HG03025 (cell line): ENCODE data around the gene DMAC1.

Experiments
- ATAC-seq: cut with Tn5 transposase; IDR thresholded peaks from one replicate; pipeline ENCODE4 v1.9.1; 2021; ENCODE audit warnings: mild to moderate bottlenecking, moderate library complexity; ENCODE audit not compliant: unreplicated experiment, low FRiP score

Gene DMAC1, protein sequence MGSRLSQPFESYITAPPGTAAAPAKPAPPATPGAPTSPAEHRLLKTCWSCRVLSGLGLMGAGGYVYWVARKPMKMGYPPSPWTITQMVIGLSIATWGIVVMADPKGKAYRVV

GRCh38 chr9:7799234-7799943 is at the start of gene DMAC1:
Gene DMAC1 (minus strand): TSS chr9:7799778. CDS start chr9:7799734, 44 bp downstream.
- peak; percentile 96 for ATAC-seq

- ATAC-seq, result no peak
Observed at GRCh38 chr9:7849362-7849761, 49.8 kb upstream of the DMAC1 start.

GRCh38 chr9:7848498-7848897 is 48.9 kb upstream of the DMAC1 start:
- ATAC-seq, result no peak

- no peak for ATAC-seq
Observed at GRCh38 chr9:7844242-7844641, 44.7 kb upstream of the DMAC1 start.

GRCh38 chr9:7841831-7842230 is 42.3 kb upstream of the DMAC1 start:
- no peak for ATAC-seq

- no peak for ATAC-seq
Observed at GRCh38 chr9:7834531-7834930, 35.0 kb upstream of the DMAC1 start.

DNA sequence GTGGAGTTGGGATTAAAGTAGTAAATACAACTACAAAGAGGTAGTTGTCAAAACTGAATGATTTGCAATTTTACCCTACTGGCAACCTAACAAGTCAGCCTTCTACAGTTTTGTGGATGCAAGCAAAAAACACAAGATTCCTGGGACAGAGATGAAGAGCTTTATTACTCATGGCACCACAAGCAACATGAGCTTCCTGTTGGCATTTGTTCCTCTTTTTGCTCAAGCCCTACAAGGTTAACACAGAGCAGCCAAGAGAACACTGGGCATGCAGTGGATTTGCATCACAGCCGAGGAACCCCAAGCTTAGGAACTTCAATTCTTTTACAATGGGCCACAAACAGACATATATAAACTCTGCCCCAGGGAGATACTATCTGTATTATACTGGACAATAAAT is 28.8 kb upstream of the DMAC1 start:
- no peak for ATAC-seq

DNA sequence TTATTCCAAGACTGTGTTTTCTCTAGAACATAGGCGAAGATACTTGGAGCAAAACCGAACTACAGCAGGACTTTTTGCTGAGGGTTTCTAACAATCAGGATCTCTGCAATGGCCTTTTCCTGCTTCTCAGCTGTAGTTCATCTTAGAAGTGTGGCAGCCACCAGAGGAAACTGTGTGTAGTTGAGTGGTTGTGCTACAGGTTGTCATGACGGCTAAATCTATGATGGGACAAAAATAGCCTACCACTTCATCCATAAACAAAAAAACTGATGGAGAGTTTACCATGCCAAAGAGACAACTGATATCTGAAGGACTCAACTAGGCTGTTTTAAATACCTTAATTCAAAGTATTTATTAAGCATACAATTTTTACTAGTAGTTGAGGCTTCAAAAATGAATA is 28.2 kb upstream of the DMAC1 start:
- no peak for ATAC-seq

- ATAC-seq, result no peak
Observed at GRCh38 chr9:7827056-7827455, 27.5 kb upstream of the DMAC1 start.

- no peak for ATAC-seq
Observed at GRCh38 chr9:7823651-7824050, 24.1 kb upstream of the DMAC1 start.

GRCh38 chr9:7819984-7820383 is 20.4 kb upstream of the DMAC1 start:
- ATAC-seq, result no peak

DNA sequence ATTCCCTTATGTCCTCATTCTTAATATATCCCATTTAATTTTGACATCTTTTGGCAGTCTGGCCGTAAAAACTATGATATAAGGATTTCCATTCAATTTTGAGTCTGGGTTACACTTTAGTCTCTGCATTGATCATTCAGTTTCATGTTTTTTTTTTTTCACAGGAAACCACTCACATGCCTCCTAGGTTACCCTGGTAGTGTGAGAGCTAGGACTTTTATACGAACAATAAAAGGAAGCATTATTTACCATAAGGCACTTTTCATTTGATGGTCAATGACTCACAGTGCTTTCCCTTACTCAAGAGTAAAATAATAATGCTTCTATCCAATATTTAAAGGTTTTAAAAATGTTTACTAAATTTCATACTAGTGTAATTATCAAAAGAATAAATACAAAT is 16.4 kb upstream of the DMAC1 start:
- ATAC-seq, result no peak

DNA sequence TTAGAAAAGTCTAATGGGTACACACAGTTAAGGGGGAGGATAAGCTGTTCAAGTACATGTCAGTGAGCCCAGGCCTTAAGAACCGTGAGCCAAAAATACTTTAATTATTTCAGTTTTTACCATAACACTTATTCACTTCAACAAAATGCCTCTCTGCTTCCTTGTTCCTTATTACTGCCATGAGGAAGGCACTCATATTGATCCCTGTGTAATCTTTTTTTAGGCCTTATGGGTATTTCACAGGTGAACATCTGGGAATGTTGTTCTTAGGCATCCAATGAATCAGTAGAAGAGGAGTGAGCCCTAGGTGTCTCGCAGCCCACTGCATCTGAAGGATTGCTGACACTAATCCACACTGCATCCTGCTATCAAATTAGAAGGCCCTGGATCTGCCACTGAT is 13.5 kb upstream of the DMAC1 start:
- ATAC-seq, result no peak

GRCh38 chr9:7811677-7812076 is 12.1 kb upstream of the DMAC1 start:
- no peak for ATAC-seq

DNA sequence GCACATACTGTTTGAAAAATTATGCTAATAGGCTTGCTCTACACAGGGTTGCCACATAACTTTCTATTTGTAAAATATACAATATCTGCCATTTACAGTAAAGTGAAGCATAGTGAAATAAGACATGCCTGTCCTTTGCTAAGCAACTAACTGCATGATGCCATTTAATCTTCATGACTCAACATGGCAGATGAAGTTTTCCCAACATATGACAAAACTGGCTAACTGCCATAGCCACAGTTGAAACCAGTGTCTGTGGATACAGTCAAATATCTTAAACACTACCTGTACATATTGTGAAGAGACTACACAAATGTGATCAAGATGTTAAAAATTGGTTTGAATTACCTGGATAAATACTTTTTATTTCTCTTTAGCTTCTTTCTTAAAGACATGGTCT is 3.1 kb upstream of the DMAC1 start:
- ATAC-seq, result no peak

DNA sequence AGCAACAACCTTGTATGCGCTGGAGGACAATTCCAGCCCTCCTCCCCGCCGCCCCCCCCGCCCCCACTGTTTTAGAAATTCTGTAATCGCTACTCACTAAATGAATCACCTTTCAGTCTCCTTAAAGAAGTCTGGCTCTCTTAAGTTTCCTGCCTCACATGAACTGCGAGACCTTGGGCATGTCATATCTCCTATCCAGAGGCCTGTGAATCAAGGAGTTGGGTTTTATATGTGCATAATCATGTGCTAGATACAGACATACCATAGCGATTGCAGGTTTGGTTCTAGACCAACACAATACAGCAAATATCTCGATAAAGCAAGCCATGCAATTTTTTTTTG is 337 bp upstream of the DMAC1 start:
- ATAC-seq, result peak; percentile 2

DNA sequence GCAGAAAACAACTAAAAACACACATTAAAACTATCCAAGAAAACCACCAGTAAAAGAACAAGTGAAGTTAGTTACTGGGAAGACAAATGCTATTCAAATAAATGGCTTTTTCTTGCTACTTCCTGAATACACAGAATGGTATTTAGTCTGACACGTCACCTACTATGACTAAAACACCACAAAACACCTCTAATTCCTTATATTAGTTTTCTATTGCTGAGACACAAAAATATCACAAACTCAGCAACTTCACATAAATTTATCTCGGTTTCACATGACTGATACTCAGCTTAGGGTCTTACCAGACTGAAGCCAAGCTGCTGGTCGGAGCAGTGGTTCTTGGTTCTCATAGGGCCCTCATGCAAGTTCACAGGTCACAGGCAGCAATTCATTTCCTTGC is 5.4 kb downstream of the DMAC1 start:
- ATAC-seq, result no peak

DNA sequence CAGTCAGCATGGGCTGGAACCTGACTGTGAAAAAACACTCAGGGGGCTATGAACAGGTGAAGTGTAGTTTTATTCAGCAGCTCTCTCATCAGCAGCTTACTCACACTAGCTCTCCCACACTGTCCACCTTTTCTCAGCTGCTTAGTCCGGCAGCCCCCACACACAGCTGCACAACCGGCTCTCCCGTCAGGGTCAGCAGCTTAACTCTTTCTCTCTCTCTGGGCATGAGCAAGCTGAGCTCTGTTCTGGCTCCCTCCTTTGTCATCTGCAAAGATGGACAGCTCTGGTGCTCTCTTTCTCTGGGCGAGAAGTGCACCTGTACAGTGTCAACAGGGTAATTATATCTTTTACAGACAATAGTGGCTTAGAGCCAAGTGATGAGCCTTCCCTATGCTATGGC is 8.2 kb downstream of the DMAC1 start:
- no peak for ATAC-seq

DNA sequence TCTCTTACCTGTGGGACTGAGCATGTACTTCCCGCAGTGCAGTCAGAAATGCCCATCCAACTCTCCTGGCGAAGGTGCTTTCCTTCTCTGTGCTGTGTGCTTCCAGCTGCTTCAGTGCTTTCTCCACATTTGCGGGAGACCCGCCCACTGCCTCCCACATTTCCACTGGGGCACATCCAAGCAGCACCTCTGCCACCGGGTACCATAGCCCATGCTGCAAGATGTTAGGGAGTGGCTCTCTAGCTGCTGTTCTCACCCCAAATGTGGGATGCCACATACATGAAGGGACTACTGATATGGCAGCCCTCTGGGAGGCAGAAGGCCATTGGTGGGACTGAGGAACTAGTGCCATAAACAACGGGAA is 8.8 kb downstream of the DMAC1 start:
- ATAC-seq, result no peak

DNA sequence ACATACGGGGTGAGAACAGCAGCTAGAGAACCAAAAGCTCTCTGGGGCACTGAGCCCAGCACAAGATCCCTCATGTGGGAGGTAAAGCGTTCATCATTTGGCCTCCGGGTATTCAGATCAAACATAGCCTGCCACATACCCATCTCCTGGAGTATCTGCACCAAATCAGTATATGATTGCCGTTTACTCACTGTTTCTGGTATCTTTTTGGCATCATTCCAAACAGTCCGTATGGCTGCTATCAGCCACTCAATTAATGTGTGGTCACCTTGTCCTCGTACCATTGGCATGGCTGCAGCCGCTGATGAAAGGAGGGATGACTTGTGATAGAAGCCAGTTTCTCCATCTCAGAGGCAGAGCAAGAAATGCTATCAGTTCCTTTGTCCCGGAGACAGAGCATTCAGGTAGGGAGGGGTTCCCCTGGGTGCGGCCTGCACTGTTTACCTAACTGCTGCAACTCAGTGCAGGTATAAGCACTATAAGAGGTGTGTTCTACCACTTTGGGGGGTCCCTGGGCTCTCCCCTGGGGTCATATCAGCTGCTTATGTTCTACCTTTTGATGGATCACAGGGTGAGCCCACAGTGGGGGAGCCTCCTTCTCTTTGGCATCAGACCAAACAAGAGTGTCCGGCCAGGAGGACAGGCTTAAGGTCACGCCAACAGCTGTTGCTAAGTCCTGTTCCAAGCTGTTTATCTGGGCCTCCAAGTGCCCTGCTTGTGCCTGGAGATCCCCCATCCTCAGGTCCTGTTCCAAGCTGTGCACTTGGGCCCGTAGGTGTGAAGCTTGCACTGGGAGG is 9.4 kb downstream of the DMAC1 start:
- ATAC-seq, result no peak

- ATAC-seq, result no peak
Observed at GRCh38 chr9:7788772-7789171, 10.8 kb downstream of the DMAC1 start.

GRCh38 chr9:7785813-7786212 is 13.8 kb downstream of the DMAC1 start:
- no peak for ATAC-seq
